Suprapubic skin (tissue), 4 donors: Measurements from ENCODE around the gene MPC2.

Experiments used
- EP300 ChIP-seq: sonication (generic); formaldehyde crosslinking; IDR thresholded peaks from one replicate; pipeline ENCODE4 v1.6.1; 2017; ENCODE audit warnings: antibody characterized with exemption
- POLR2A ChIP-seq, 2 donors: fragments of 450-650 bp; IDR thresholded peaks; one replicate each; pipeline ENCODE4 v1.6.1; 2017; ENCODE audit warnings: antibody characterized with exemption in 2 of 2, mild to moderate bottlenecking in 2 of 2, moderate library complexity in 2 of 2
- POLR2AphosphoS5 ChIP-seq, 3 donors: sonication (generic); formaldehyde crosslinking; IDR thresholded peaks; one replicate each; pipeline ENCODE4 v1.6.1; 2017; ENCODE audit warnings: antibody characterized with exemption in 3 of 3
- TF ChIP-seq, protein P1 (sequence below), 2 donors: fragments of 200-600 bp in 1 of 2; fragments of 450-650 bp in 1 of 2; sonication (generic) in 1 of 2; IDR thresholded peaks; one replicate each; pipeline ENCODE4 v1.5.1; 2016 to 2019; ENCODE audit warnings: antibody characterized with exemption in 2 of 2, mild to moderate bottlenecking in 1 of 2, moderate library complexity in 1 of 2

DNA sequence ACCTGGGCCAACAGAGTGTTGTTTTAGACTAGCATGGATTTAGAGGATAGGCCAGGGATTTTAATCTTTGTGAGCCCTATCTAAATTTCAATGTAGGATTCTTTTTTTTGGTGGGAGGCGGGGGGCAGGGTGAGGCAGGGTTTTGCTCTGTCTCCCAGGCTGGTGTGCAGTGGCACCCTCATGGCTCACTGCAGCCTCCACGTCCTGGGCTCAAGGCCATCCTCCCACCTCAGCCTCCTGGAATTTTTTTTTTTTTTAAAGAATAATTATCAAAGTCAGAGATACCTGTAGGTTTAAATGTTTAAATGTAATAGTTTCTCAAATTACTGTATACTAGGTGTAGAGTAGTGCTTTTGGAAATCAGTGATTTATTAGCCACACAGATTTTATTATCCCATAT is 3.4 kb upstream of the MPC2 start:
- TF ChIP-seq EP300 (no peak), POLR2AphosphoS5 (IDR thresholded peaks at IDR 0.05) (no peak), POLR2A (IDR thresholded peaks at IDR 0.05) (no peak)
- TF ChIP-seq, protein P1, sequence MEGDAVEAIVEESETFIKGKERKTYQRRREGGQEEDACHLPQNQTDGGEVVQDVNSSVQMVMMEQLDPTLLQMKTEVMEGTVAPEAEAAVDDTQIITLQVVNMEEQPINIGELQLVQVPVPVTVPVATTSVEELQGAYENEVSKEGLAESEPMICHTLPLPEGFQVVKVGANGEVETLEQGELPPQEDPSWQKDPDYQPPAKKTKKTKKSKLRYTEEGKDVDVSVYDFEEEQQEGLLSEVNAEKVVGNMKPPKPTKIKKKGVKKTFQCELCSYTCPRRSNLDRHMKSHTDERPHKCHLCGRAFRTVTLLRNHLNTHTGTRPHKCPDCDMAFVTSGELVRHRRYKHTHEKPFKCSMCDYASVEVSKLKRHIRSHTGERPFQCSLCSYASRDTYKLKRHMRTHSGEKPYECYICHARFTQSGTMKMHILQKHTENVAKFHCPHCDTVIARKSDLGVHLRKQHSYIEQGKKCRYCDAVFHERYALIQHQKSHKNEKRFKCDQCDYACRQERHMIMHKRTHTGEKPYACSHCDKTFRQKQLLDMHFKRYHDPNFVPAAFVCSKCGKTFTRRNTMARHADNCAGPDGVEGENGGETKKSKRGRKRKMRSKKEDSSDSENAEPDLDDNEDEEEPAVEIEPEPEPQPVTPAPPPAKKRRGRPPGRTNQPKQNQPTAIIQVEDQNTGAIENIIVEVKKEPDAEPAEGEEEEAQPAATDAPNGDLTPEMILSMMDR (IDR thresholded peaks at IDR 0.05) = no peak
